HG03095 (cell line): ENCODE measurements around the gene ITGA6.

Source experiments
- ATAC-seq: cut with Tn5 transposase; IDR thresholded peaks from one replicate; pipeline ENCODE4 v1.9.1; 2021; ENCODE audit warnings: moderate library complexity; ENCODE audit not compliant: unreplicated experiment

The ITGA6 gene

GRCh38 chr2:172415865-172416183 is 11.6 kb upstream of the ITGA6 start:
- ATAC-seq, result no peak

- no peak for ATAC-seq
These were observed 10.8 kb upstream of the ITGA6 start for GRCh38 chr2:172416447-172417058.

GRCh38 chr2:172420216-172420615 is 7.2 kb upstream of the ITGA6 start:
- no peak for ATAC-seq

GRCh38 chr2:172423160-172423559 is 4.2 kb upstream of the ITGA6 start:
- ATAC-seq, result no peak

- no peak for ATAC-seq
These were observed 2.0 kb upstream of the ITGA6 start for GRCh38 chr2:172425336-172425735.

GRCh38 chr2:172426635-172427255 is 641 bp upstream of the ITGA6 start:
- no peak for ATAC-seq

DNA sequence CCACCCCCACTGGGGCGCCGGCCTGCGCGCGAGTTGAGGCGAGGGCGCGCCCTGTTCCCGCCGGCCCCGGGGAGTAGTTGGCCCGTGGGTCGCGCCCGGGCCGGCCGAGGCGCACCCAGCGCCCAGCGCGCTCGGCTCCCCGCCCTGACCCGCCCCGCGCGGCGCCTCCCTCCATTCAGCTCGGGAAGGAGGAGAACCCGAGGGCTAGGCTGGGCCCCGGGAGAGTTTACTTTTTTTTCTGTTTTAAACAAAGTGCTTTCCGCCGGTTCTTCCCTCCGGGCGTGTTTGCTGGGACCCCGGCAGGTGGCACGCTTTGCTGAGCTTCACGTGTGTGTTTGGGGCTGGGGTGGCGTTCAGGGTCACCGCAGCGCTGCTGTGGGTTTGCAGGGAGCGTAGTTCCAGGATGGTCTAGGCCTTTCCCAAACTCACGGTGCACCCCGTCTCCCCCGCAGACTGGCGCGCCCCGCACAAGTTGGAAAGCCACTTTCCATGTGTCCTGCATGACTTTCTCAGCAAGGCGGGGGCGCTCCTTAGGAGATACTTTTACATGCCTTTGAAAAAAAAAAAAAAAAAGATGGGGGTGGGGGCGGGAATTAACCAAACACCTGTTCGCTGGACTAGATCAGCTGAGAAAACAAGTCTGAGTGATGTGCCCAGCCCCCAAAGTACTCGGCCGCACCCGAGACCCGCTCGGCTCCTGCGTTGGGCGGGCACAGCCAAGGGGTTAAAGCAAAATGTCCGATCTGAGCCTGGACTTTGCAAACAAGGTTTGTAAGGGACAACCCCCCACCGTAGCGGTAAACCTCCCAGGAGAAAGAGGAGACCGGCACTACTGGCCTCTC is 825 bp downstream of the ITGA6 start:
- ATAC-seq, result no peak

DNA sequence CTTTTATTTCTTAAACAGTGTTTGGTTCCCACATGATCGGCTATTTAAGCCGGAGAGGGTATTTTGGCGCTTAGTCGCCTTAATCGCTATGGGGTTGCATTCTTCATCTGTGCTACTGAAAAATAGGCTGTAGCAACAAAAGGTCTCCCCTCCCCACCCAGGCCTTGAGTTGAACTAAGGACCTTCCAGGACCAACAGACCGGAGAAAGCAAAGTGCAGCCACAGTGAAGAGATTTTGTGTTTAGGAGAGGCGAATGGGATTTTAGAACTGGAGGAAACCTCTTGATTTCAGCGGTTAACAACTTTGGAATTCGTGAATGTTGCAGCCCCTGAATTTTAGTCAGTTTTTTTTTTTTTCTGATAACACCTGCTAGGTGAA is 1.4 kb downstream of the ITGA6 start:
- ATAC-seq, result no peak

DNA sequence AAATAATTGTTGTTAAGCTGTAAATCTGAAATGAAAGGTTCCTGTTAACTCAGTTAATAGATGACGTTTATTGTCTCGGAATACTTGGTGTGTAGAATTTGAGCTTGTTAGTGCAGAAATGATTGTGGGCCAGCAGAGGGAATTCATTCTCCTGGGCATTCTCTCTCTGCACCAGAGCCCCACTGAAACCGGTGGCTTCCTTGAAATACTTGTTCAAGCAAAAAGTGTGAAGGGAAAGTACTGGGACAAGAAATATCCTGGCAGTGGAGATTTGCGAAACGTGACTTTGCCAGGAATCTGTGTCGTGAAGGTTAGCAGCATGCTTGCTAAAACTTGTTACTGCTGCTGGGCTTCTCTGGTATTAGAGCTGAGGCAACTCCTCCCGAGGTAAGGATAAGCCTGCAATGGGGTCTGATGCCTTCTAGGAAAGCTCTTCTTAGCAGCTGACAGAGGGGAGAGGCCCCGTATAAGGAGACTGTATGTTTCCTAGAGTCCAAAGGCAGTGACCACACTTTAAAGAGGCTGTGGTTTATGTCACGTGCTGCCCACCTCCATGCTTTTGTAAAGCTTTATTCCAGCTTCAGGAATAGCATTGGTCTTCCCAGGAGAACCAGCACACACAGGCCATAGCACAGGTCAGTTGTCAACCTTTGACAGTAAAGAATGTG is 2.0 kb downstream of the ITGA6 start:
- ATAC-seq, result no peak

DNA sequence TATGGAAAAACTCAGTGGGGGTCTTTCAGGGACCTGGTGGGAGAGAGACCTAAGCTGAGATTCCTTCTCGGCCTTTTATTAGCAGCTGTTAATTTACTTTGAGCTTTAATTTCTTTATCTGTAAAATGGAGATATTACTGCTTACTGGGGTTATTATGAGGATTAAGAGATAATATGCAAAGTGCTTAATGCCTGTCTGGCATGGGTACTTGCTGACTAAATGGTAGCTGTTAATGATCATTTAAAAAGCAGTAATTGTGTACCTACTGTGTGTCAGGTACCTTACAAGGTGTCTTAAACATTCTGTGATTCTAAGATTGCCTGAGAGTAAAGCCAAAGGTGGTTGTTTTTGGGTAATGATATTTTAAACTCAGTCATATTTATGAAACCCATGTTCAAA is 2.6 kb downstream of the ITGA6 start:
- ATAC-seq, result no peak

DNA sequence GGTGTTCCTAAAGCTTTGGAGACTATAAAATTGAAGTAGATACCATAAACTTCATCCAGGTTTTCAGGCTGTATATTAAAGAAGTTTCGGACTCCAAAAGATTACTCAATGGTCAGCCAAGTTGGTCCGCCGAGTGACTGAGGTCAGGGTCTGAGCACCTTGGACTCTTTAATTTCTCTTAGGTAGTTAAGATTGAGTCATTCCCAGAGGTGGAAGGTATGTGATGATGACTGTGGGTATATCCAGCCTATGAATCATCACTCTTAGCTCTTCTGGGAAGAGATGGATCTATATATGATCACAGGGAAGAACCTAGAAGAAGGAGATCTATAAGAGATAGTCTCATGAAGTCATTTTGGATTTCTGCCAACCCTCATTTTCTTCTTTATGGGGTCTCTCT is 3.3 kb downstream of the ITGA6 start:
- no peak for ATAC-seq

- ATAC-seq, result no peak
These were observed 4.1 kb downstream of the ITGA6 start for GRCh38 chr2:172431463-172431862.

DNA sequence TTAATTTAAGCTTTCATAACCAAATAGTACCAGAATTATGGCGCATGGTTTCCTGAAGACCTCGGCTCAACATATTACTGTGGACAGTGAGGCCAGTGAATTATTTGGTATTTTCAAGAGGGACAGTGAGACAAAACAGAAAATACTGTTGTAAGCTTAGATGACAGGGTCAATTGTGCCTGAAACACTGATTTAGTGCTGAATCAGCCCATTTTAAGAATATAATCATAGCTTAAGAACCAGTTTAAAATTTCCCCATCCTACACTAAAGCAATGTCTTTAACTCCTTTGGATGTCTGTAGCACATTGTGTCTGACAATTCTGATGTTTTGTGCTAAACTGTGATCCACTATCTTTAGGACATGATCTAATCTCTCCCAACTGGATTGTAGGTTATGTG is 4.6 kb downstream of the ITGA6 start:
- no peak for ATAC-seq

DNA sequence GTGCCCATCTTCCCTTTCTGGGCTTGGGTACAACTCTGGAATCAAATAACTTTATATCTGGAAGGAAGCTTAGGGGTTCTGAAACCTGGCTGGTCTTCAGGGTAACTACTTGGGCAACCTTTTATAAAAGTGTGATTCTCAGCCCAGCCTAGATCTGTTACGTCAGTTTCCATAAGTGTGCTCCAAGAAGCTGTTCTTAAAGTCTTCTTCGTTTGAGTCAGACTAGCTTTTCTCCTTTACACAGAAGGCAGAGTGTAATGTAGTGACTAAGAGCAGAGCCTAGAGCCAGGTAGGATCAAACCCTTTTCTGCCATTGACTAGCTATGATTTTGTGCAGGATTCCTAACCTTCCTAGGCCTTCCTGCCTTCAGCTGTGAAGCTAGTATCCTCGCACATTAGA is 5.8 kb downstream of the ITGA6 start:
- ATAC-seq, result no peak

GRCh38 chr2:172434821-172435605 is 7.6 kb downstream of the ITGA6 start:
- ATAC-seq, result no peak

GRCh38 chr2:172435606-172435911 is 8.2 kb downstream of the ITGA6 start:
- ATAC-seq, result no peak

DNA sequence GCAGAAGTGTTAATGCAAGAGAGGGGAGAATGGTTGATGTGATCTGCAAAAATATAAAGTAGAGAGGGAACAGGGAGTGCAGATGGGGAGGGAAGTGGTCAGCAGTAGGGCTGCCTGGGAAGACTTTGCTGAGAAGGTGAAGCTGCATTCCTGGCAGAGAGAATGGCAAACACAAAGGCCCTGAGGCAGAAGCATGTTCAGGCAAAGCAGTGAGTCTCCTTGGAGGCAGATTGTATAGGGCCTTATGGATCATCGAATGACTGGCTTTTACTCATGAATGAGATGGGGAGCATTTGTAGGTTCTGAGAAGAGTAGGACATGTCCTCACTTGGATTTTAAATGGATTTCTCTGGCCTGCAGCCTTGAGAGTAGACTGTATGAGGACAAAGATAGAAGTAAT is 9.5 kb downstream of the ITGA6 start:
- ATAC-seq, result no peak

GRCh38 chr2:172437419-172438341 is 10.3 kb downstream of the ITGA6 start:
- no peak for ATAC-seq

- ATAC-seq, result no peak
These were observed 11.5 kb downstream of the ITGA6 start for GRCh38 chr2:172438741-172439508.

- no peak for ATAC-seq
These were observed 12.1 kb downstream of the ITGA6 start for GRCh38 chr2:172439509-172439860.
